Measurements from ENCODE around the gene COX5A. TPM values are rescaled to one million over a fixed set of nuclear protein-coding genes. Genes with fewer than 3 reads are reported as not detected.

COX5A gene
- total and polyA plus RNA-seq, 2 donors (not counting 1 experiment from before 2014, with no cell fraction given), result 53.3 to 77.3 TPM

DNA sequence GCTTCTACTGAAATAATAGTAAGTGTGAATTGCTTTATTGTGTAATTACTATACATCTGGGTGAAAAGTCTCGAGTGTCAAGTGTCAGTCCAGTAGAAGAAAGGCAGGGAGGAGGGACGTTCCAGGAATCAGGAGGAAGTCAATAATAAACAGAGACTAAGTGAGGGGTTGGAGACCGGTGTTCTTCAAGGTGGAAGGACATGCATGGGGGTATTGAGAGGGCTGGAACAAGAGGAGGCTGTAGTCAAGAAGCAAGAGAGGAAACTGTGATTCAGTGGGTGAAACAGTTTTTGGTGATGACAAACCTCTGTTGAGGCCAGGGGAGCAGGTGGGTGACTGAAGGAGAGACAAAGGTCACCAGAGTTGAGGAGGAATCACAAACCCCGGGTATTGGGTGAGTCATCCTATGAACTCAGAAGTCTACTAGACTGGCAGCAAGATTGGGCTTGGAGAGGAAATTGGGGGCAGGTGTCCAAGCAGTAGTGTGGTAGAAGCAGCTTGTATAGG lies 45.9 kb upstream of the COX5A start:
- 41% methylated on average over 4 of the region's 4 CpGs for WGBS (ENCODE audit: insufficient coverage)

DNA sequence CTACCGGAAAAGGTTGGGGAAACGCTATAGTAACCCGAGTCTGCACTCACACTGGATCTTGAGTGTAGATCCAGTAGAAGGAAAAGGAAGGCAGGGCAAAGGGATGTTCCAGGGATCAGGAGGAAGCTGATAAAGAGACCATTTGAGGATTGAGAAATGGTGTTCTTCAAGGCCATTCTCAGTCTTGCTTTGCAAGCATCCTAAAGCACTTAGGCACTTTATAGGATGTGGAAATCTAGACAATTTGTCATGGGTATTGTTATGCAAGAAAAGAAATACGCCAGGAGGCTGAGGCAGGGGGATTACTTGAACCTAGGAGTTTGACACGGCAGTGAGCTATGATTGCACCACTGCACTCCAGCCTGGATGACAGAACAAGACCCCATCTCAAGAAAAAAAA lies 44.3 kb upstream of the COX5A start:
- no peak overlapping the region for H2AFZ ChIP-seq (ENCODE audit: insufficient read depth, low read depth, low read length, poor library complexity, severe bottlenecking)
- no peak for TF ChIP-seq EZH2 (IDR thresholded peaks at IDR 0.05; ENCODE audit: borderline replicate concordance, insufficient read depth, low read depth, low read length, poor library complexity, severe bottlenecking)
- TF ChIP-seq, protein P1, sequence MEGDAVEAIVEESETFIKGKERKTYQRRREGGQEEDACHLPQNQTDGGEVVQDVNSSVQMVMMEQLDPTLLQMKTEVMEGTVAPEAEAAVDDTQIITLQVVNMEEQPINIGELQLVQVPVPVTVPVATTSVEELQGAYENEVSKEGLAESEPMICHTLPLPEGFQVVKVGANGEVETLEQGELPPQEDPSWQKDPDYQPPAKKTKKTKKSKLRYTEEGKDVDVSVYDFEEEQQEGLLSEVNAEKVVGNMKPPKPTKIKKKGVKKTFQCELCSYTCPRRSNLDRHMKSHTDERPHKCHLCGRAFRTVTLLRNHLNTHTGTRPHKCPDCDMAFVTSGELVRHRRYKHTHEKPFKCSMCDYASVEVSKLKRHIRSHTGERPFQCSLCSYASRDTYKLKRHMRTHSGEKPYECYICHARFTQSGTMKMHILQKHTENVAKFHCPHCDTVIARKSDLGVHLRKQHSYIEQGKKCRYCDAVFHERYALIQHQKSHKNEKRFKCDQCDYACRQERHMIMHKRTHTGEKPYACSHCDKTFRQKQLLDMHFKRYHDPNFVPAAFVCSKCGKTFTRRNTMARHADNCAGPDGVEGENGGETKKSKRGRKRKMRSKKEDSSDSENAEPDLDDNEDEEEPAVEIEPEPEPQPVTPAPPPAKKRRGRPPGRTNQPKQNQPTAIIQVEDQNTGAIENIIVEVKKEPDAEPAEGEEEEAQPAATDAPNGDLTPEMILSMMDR (IDR thresholded peaks at IDR 0.05), result no peak
- Mint-ChIP-seq H3K4me3 (no peak overlapping the region), H3K9me3 (ENCODE audit: insufficient read depth) (no peaks in the 10 kb centered on the region), H3K4me1 (peaks cover 3% of the 10 kb centered on the region), H3K27ac (no peak overlapping the region), H3K27me3 (peaks cover 47% of the 10 kb centered on the region)
- no peaks in the 10 kb centered on the region for H3K4me1 ChIP-seq (ENCODE audit: control insufficient read depth in 2 of 2, insufficient read depth in 2 of 2, low read length in 2 of 2)
- no peaks in the 10 kb centered on the region for H3K79me2 ChIP-seq (ENCODE audit: control insufficient read depth, insufficient read depth, low read length)
- no peak overlapping the region for H3K4me3 ChIP-seq (ENCODE audit: control extremely low read depth in 1 of 5, extremely low read depth in 1 of 5, insufficient read depth in 1 of 5, low read depth in 2 of 5, low read length in 4 of 5)
- ATAC-seq (ENCODE audit: low read depth) (no peak), DNase-seq (no peak)
- no peaks in the 10 kb centered on the region for H3K36me3 ChIP-seq (replicated peaks in 1 of 2; ENCODE audit: control extremely low read depth in 1 of 2, control insufficient read depth in 1 of 2, extremely low read depth in 1 of 2, insufficient read depth in 2 of 2, low read length in 1 of 2)
- no peaks in the 10 kb centered on the region for H4K20me1 ChIP-seq (ENCODE audit: control insufficient read depth, insufficient read depth, low read length, poor library complexity, severe bottlenecking)
- H3K4me2 ChIP-seq (replicated peaks; ENCODE audit: low read depth, low read length, poor library complexity, severe bottlenecking), result no peak overlapping the region
- ChIA-PET CTCF (no interaction called here), POLR2A (interaction anchor here (0.6 kb wide), 1 partner anchor 94 kb away, joined by 3 read pairs; no protein-coding TSS in a partner anchor)
- no peak overlapping the region for H3K27ac ChIP-seq (ENCODE audit: low read length in 2 of 2)
- 76% methylated on average over 4 of the region's 5 CpGs for WGBS (ENCODE audit: insufficient coverage)
- no peaks in the 10 kb centered on the region for H3K9me3 ChIP-seq (ENCODE audit: control extremely low read depth in 1 of 3, control insufficient read depth in 2 of 3, insufficient read depth in 1 of 3, low read length in 2 of 3)
- H3K27me3 ChIP-seq (replicated peaks in 1 of 4; ENCODE audit: control extremely low read depth in 1 of 4, control insufficient read depth in 3 of 4, insufficient read depth in 4 of 4, low read length in 3 of 4), result peaks cover 0 to 36% (median 13%) of the 10 kb centered on the region in 4 experiments
- H3K9ac ChIP-seq (ENCODE audit: low read length), result no peak overlapping the region
- intact Hi-C loops (cut with micrococcal nuclease), result no loop called here

More for the DNA sequence above, 45.9 kb upstream of the COX5A start:
- ChIA-PET POLR2A (no interaction called here), CTCF (no interaction called here)
- H3K36me3 ChIP-seq (replicated peaks in 1 of 2; ENCODE audit: control extremely low read depth in 1 of 2, control insufficient read depth in 1 of 2, extremely low read depth in 1 of 2, insufficient read depth in 2 of 2, low read length in 1 of 2), result no peaks in the 10 kb centered on the region
- H2AFZ ChIP-seq (ENCODE audit: insufficient read depth, low read depth, low read length, poor library complexity, severe bottlenecking), result no peak overlapping the region
- no peaks in the 10 kb centered on the region for H4K20me1 ChIP-seq (ENCODE audit: control insufficient read depth, insufficient read depth, low read length, poor library complexity, severe bottlenecking)
- H3K4me2 ChIP-seq (replicated peaks; ENCODE audit: low read depth, low read length, poor library complexity, severe bottlenecking), result no peak overlapping the region
- Mint-ChIP-seq H3K4me1 (peaks cover 3% of the 10 kb centered on the region), H3K27me3 (peaks cover 42% of the 10 kb centered on the region), H3K4me3 (no peak overlapping the region), H3K27ac (no peak overlapping the region), H3K9me3 (ENCODE audit: insufficient read depth) (no peaks in the 10 kb centered on the region)
- H3K4me1 ChIP-seq (ENCODE audit: control insufficient read depth in 2 of 2, insufficient read depth in 2 of 2, low read length in 2 of 2), result no peaks in the 10 kb centered on the region
- no peaks in the 10 kb centered on the region for H3K79me2 ChIP-seq (ENCODE audit: control insufficient read depth, insufficient read depth, low read length)
- H3K27me3 ChIP-seq (replicated peaks in 1 of 4; ENCODE audit: control extremely low read depth in 1 of 4, control insufficient read depth in 3 of 4, insufficient read depth in 4 of 4, low read length in 3 of 4), result peaks cover 0 to 37% (median 6%) of the 10 kb centered on the region in 4 experiments
- no peak overlapping the region for H3K4me3 ChIP-seq (ENCODE audit: control extremely low read depth in 1 of 5, extremely low read depth in 1 of 5, insufficient read depth in 1 of 5, low read depth in 2 of 5, low read length in 4 of 5)
- DNase-seq, result no peak
- H3K9me3 ChIP-seq (ENCODE audit: control extremely low read depth in 1 of 3, control insufficient read depth in 2 of 3, insufficient read depth in 1 of 3, low read length in 2 of 3), result peaks cover 0 to 4% (median 0%) of the 10 kb centered on the region in 3 donors
- no peak for TF ChIP-seq EZH2 (IDR thresholded peaks at IDR 0.05; ENCODE audit: borderline replicate concordance, insufficient read depth, low read depth, low read length, poor library complexity, severe bottlenecking)
- TF ChIP-seq, protein P1 (IDR thresholded peaks at IDR 0.05), result no peak
- intact Hi-C loops (cut with micrococcal nuclease), result no loop called here
- H3K9ac ChIP-seq (ENCODE audit: low read length), result no peak overlapping the region
- H3K27ac ChIP-seq (ENCODE audit: low read length in 2 of 2), result no peak overlapping the region
- peak; percentile 31 for ATAC-seq (ENCODE audit: low read depth)
